Right atrium auricular region (tissue), 2 donors: ENCODE results near the gene CACNA2D1. TPM values are rescaled to one million over a fixed set of nuclear protein-coding genes. Genes with fewer than 3 reads are reported as not detected.
A peak's percentile ranks its signal among the peaks of the same experiment; 100 is the strongest.

Experiments
- DNase-seq: peaks from one replicate; pipeline ENCODE4 v3.0.0-alpha.2; 2019; ENCODE audit warnings: low spot score
- H3K27ac ChIP-seq, 2 donors: fragments of 200-600 bp; sonication (generic); 1 replicate in 1 of 2; 2 replicates in 1 of 2; pipeline ENCODE4 v1.5.1; 2016 to 2019
- H3K27me3 ChIP-seq, 2 donors: fragments of 200-600 bp; sonication (generic); one replicate each; pipeline versions ENCODE4 v1.5.1 to v1.6.0; 2017 to 2019
- H3K36me3 ChIP-seq: fragments of 200-600 bp; sonication (generic); one replicate; pipeline ENCODE4 v1.5.1; 2016
- H3K4me1 ChIP-seq, 2 donors: fragments of 200-600 bp; sonication (generic); one replicate each; pipeline versions ENCODE4 v1.5.1 to v1.6.0; 2017 to 2019
- H3K4me3 ChIP-seq, 2 donors: fragments of 200-600 bp; sonication (generic); 1 replicate in 1 of 2; 2 replicates in 1 of 2; pipeline ENCODE4 v1.5.1; 2017 to 2019; ENCODE audit warnings: mild to moderate bottlenecking in 1 of 2, moderate library complexity in 1 of 2
- H3K9me3 ChIP-seq, 2 donors: fragments of 200-600 bp; sonication (generic); one replicate each; pipeline ENCODE4 v1.5.1; 2019
- CTCF ChIP-seq, 2 donors: fragments of 200-600 bp; sonication (generic); IDR thresholded peaks; one replicate each; pipeline ENCODE4 v1.5.1; 2019; ENCODE audit warnings: antibody characterized with exemption in 2 of 2
- total RNA-seq, 2 donors: library from RNA; depleted of rRNA; stranded (reverse); fragments of >200 nt; gene quantifications; one replicate each; pipeline ENCODE4 v1.1.0, GENCODE V29; 2016

Gene CACNA2D1
- total RNA-seq, 2 donors from 2014 or later, result 31.5 to 54.5 TPM

GRCh38 chr7:82241356-82241755, 202.2 kb downstream of the CACNA2D1 start:
- Histone ChIP-seq H3K4me3 (no peak overlapping the region), H3K4me1 (no peaks in the 10 kb centered on the region), H3K27me3 (no peaks in the 10 kb centered on the region), H3K27ac (no peak overlapping the region), H3K36me3 (no peaks in the 10 kb centered on the region), H3K9me3 (no peaks in the 10 kb centered on the region)
- DNase-seq, result no peak
- no peak for TF ChIP-seq CTCF (IDR thresholded peaks at IDR 0.05)

- Histone ChIP-seq H3K27ac (no peak overlapping the region), H3K27me3 (no peaks in the 10 kb centered on the region), H3K9me3 (no peaks in the 10 kb centered on the region), H3K4me3 (no peak overlapping the region), H3K36me3 (no peaks in the 10 kb centered on the region), H3K4me1 (no peaks in the 10 kb centered on the region)
- no peak for DNase-seq
- TF ChIP-seq CTCF (IDR thresholded peaks at IDR 0.05), result no peak
These were observed 207.9 kb downstream of the CACNA2D1 start for GRCh38 chr7:82235713-82236112.

- TF ChIP-seq CTCF (IDR thresholded peaks at IDR 0.05), result peak; percentile 39 to 71
- Histone ChIP-seq H3K9me3 (no peaks in the 10 kb centered on the region), H3K4me1 (no peaks in the 10 kb centered on the region), H3K27me3 (no peaks in the 10 kb centered on the region), H3K4me3 (no peak overlapping the region), H3K36me3 (no peaks in the 10 kb centered on the region), H3K27ac (no peak overlapping the region)
- no peak for DNase-seq
These were observed 209.0 kb downstream of the CACNA2D1 start for GRCh38 chr7:82234457-82235049.

- Histone ChIP-seq H3K36me3 (no peaks in the 10 kb centered on the region), H3K4me3 (no peak overlapping the region), H3K9me3 (peaks cover 0 to 7% of the 10 kb centered on the region in 2 donors), H3K27me3 (no peaks in the 10 kb centered on the region), H3K27ac (no peak overlapping the region), H3K4me1 (no peaks in the 10 kb centered on the region)
- no peak for DNase-seq
- TF ChIP-seq CTCF (IDR thresholded peaks at IDR 0.05), result no peak
These were observed 212.6 kb downstream of the CACNA2D1 start for GRCh38 chr7:82230811-82231581.

- no peak overlapping the region for H3K4me3 ChIP-seq
- no peak for DNase-seq
- no peaks in the 10 kb centered on the region for H3K4me1 ChIP-seq
- no peaks in the 10 kb centered on the region for H3K36me3 ChIP-seq
- no peaks in the 10 kb centered on the region for H3K27me3 ChIP-seq
- no peak for TF ChIP-seq CTCF (IDR thresholded peaks at IDR 0.05)
- H3K9me3 ChIP-seq, result peaks cover 0 to 7% of the 10 kb centered on the region in 2 donors
- no peak overlapping the region for H3K27ac ChIP-seq
These were observed 214.4 kb downstream of the CACNA2D1 start for GRCh38 chr7:82229164-82229563.
